GM19023 (cell line): Measurements from ENCODE around the gene SHROOM2.
"Not testable (repeated sequence)": the region's sequence is repeated elsewhere in the genome, so short reads cannot be mapped to it uniquely, and the experiment has no call there.

Source experiments
- ATAC-seq: cut with Tn5 transposase; IDR thresholded peaks from one replicate; pipeline ENCODE4 v1.9.1; 2021; ENCODE audit warnings: mild to moderate bottlenecking, moderate library complexity; ENCODE audit not compliant: unreplicated experiment

SHROOM2 gene

DNA sequence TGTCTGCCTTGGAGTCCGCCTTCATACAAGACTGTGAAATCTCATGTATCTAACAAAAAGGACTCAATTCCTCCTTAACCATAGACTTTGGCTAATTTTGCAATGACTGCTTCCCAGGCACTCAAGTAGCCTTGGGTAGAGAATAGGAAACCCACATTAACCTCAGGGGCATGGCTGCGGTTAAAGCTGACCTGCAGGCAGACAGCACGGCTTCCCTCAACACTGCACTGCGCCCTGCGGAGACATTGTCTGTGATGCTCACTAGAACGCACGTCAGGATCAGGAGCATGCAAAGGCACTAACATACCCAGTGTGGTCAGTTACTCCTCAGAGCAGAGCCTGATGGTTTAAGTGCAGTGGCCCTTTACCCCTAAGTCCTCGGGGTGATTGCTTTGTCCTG, 10.3 kb upstream of the SHROOM2 start:
- ATAC-seq, result no peak

GRCh38 chrX:9781941-9782340, 4.3 kb upstream of the SHROOM2 start:
- ATAC-seq, result no peak

DNA sequence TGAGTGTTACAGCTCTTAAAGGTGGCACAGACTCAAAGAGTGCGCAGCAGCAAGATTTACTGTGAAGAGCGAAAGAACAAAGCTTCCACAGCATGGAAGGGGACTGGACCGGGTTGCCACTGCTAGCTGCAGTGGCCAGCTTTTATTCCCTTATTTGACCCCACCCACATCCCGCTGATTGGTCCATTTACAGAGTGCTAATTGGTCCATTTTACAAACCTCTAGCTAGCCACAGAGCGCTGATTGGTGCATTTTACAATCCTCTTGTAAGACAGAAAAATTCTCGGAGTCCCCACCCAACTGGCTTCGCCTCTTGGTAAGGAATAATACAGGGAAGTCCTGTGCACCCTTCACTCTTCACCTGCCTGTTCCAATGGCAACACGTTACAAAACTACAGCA, 1.9 kb upstream of the SHROOM2 start:
- ATAC-seq, result no peak

- no peak for ATAC-seq
Observed at GRCh38 chrX:9785254-9785943, 830 bp upstream of the SHROOM2 start.

DNA sequence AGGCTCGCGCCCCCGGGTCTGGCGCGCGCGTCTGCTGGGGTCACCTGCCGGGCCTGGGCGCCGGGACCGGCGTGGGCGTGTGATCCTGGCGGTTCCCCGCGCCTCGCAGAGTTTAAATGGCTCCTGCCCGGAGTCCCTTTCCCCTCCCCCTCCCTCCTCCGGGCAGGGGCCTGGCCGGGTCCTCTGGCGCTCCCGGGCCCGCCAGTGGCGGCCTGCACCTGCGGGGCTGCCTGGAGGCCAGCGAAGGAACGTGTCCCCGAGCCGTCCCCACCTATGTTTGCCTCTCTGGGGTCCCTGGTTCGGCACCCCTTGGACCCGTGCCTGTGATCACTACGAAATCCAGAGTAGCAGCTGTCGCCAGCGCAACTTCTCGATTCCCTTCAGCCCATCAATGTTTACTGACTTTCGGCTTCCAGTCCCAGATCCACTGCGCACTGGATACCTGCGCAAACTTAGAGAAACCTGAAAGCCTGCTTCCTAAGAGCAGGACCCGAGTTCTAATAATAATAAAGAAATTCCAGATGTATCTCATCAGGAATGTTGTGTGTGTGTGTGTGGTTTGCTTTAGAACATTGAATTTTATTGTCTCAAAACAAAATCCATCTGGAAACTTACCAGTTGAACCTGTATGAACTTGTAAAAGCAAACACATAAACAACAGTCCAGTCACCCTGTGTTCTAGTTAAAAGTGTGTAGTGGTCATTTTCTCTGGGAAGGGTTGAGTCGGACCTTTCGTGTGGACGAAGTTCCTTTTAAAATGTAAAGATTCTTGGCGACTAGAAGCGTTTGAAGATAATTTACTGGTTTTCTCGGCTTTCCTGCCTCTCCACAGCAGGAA, 788 bp downstream of the SHROOM2 start:
- no peak for ATAC-seq

DNA sequence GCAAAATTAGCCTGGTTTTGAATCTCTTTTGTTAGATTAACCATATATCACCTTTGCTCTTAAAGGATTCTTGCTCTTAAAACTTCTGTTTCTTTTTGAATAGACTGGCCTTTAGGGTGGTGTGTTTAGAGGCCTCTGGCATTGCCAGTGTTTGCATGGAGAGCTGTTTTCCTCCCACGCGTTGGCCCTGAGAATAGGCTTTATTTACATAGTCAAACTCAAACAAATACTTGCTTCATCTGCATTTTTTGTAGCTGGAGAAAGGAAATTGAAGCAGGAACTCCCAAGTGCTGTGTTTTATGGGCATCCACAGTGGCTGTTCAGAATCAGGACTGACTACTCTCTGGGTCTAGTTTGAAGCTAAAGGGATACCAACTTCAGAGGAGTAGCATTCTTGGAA, 2.7 kb downstream of the SHROOM2 start:
- ATAC-seq, result no peak

DNA sequence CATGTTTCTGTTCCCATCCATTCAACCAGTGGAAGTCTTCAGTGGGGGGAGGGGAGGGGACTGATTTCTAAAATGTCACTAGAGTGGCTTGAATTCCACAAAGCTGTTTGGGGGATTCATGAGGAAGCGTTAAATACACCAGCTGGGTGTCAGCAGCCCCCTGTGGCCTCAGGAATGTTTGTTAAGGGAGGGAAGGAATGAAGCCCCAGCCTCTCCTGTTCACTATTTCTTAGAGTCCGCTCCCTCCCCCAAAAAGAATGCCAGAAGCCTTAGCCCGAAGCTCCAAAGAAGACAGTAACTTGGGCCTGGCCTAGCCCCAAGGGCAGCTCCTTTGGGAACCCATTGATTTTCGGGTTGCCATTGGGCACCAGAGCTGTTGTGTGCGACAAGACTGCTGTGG, 3.3 kb downstream of the SHROOM2 start:
- no peak for ATAC-seq

DNA sequence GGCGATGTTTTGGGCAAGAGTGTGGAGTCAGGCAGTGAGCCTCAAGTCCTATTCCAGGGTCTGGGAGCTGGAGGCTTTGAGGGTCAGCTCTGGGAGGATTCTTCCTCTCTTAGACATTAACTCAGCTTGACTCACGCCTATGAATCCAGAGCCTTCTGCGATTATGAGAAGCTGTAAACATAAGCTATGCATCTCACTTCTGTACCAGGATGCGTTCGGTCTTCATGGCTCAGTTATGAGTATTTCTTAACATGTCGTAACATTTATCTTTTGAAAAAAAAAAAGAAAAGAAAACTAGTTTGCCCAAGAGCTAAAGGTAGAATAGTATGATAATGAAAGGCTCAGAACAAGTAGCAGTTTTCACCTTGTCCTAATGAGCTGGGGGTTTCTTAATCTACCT, 4.6 kb downstream of the SHROOM2 start:
- no peak for ATAC-seq

GRCh38 chrX:9794495-9794894, 8.3 kb downstream of the SHROOM2 start:
- ATAC-seq, result no peak

- no peak for ATAC-seq
Observed at GRCh38 chrX:9797384-9798360, 11.4 kb downstream of the SHROOM2 start.

- ATAC-seq, result no peak
Observed at GRCh38 chrX:9802737-9803136, 16.5 kb downstream of the SHROOM2 start.

GRCh38 chrX:9804444-9804843, 18.2 kb downstream of the SHROOM2 start:
- no peak for ATAC-seq

GRCh38 chrX:9805956-9806355, 19.7 kb downstream of the SHROOM2 start:
- no peak for ATAC-seq

- no peak for ATAC-seq
Observed at GRCh38 chrX:9807355-9808182, 21.3 kb downstream of the SHROOM2 start.

DNA sequence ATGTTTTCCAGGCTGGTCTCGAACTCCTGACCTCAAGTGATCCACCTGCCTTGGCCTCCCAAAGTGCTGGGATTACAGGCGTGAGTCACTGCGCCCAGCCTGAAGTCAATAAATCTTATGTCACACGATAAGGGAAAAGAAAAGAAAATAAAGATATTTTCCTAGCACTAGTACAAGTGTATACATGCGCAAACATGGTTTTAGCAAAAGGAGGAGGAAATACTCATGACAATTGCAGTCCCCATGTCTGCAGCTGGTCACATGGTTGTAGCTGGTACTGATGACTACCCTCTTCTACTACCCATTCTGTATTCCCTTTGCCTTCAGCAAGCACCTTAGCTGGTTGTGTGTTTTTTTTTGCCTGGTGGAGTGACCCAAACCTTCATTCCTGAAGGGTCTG, 23.6 kb downstream of the SHROOM2 start:
- not testable (repeated sequence) for ATAC-seq

GRCh38 chrX:9811086-9811485, 24.9 kb downstream of the SHROOM2 start:
- not testable (repeated sequence) for ATAC-seq

DNA sequence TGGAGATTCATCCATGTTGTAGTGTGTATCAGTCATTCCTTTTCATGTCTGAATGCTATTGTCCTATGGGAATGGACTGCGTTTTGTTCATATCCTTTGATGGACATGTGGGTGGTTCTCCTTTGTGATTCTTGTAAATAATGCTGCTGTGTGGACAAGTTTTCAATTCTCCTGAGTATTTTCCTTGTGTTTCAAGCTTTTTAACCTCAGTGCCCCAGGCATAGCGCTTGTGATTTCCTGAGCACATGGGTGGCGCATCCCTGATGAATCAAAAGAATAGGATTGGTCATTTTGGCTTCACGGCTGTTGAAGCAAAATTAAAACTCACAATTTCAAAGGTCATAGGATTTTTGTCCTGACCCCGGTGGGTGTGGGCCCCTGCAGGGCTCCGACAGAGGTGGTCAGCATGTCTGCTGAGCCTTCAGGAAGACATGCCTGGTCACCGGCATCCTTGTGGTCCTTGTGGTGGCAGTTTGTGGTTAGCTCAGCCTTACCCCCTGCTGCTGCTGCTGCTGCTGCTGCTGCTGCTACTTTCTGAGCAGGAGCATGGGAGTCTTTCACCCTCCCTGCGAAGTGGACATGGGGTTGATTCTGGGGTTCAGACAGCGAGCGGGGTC, 30.0 kb downstream of the SHROOM2 start:
- ATAC-seq, result no peak

- ATAC-seq, result no peak
Observed at GRCh38 chrX:9821572-9821971, 35.3 kb downstream of the SHROOM2 start.

DNA sequence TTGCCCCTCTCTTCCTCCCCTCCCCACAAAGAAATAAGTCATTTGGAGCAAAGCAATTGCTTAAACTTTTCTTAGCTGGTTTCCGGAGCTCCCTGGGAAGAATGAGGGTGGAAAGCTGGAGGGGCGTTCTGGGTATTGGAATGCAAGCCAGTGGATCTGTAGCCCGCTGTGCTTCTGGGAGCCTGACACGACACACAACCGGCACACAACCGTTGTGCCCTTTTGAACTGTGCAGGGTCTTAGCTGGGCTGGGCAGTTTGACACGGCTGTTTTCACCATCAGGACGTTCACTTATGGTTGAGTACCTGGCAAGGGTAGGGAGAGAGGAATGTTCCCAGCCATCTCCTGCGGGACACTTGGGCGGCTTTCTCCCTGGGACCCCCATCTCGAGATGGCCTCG, 38.3 kb downstream of the SHROOM2 start:
- ATAC-seq, result no peak
